ENCODE measurements around the gene NRGN.

DNA sequence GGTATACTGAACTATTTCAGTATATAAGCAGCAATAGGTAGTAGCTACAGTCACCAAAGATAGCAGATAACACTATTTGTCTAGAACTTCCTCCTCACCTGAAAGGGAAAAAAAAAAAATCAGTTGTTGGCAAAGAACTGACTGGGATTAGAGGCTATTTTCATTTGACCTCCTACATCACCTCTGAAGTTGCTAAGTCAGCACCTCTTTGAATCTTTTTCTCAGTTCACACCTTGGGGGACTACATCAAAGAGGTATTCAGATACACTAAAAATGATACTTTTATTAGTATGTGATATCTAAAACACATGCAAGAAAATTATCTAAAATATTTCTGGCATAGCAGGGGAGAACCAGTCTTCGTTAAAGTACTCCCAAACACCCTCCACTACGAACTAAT lies 44.3 kb downstream of the NRGN start:
- TF ChIP-seq CTCF (optimal IDR thresholded peaks at IDR 0.05 in 1 of 3, IDR thresholded peaks at IDR 0.05 in 1 of 3, conservative IDR thresholded peaks at IDR 0.05 in 1 of 3; ENCODE audit: extremely low read depth in 1 of 3, insufficient read depth in 2 of 3, low read length in 3 of 3), result no peak
- TF ChIP-seq EZH2 (IDR thresholded peaks at IDR 0.05; ENCODE audit: low read length), result no peak

All from keratinocyte (primary cell).